IMR-90 (cell line): Measurements from ENCODE around the gene C14orf93. TPM values are rescaled to one million over a fixed set of nuclear protein-coding genes. Genes with fewer than 3 reads are reported as not detected.

Experiments
- ATAC-seq: fragments of 200-7000 bp; cut with Tn5 transposase; 2 replicates; pipeline ENCODE4 v1.9.1; 2020; ENCODE audit warnings: low read depth, mild to moderate bottlenecking, moderate library complexity
- BruUV-seq: library from RNA; stranded (reverse); fragments of 400-500 nt; replicated peaks from 2 replicates; lab custom pipeline; 2021; lab: Mats Ljungman, UMichigan
- CTCF ChIA-PET: fragments of 300-600 bp; formaldehyde crosslinking; extraction: SDS; loops from one replicate; lab custom pipeline; 2021; ENCODE audit warnings: antibody characterized with exemption; lab: Yijun Ruan, JAX
- POLR2A ChIA-PET: fragments of 300-600 bp; sonication (Branson Sonifier 250); formaldehyde crosslinking; loops from one replicate; lab custom pipeline; 2022; ENCODE audit warnings: antibody characterized with exemption; ENCODE audit not compliant: unreplicated experiment; lab: Charles Lee
- DNase-seq: peaks from one replicate; pipeline ENCODE4 v3.0.0; 2013
- H2AFZ ChIP-seq: replicated peaks from 2 replicates; pipeline ENCODE3; 2013; ENCODE audit warnings: low read length, mild to moderate bottlenecking; ENCODE audit not compliant: poor library complexity
- H2AK5ac ChIP-seq: 2 replicates; pipeline ENCODE4 v1.6.1; 2013; ENCODE audit warnings: low read depth, low read length, inconsistent platforms
- H2AK9ac ChIP-seq: replicated peaks from 2 replicates; pipeline ENCODE3; 2013; ENCODE audit warnings: mild to moderate bottlenecking, low read depth, low read length, moderate library complexity; ENCODE audit not compliant: poor library complexity
- H2BK120ac ChIP-seq: 2 replicates; pipeline ENCODE4 v1.6.1; 2013; ENCODE audit warnings: low read depth, low read length, inconsistent platforms
- H2BK15ac ChIP-seq: 3 replicates; pipeline ENCODE4 v1.6.1; 2013; ENCODE audit warnings: low read depth, low read length, inconsistent platforms
- H2BK20ac ChIP-seq: 2 replicates; pipeline ENCODE4 v1.6.1; 2013; ENCODE audit warnings: low read depth, mild to moderate bottlenecking, inconsistent platforms, low read length, moderate library complexity
- H2BK5ac ChIP-seq: 2 replicates; pipeline ENCODE4 v1.6.1; 2013; ENCODE audit warnings: mild to moderate bottlenecking, low read depth, low read length, inconsistent platforms; ENCODE audit not compliant: poor library complexity, severe bottlenecking
- H3K14ac ChIP-seq: replicated peaks from 2 replicates; pipeline ENCODE4 v1.6.1; 2013; ENCODE audit warnings: low read depth, low read length, inconsistent platforms
- H3K18ac ChIP-seq: 2 replicates; pipeline ENCODE4 v1.6.1; 2013; ENCODE audit warnings: low read depth, low read length, control low read depth
- H3K23ac ChIP-seq: 2 replicates; pipeline ENCODE4 v1.6.1; 2013; ENCODE audit warnings: low read depth, low read length, inconsistent platforms
- H3K27ac ChIP-seq: 2 replicates; pipeline ENCODE4 v1.5.1; 2013; ENCODE audit warnings: mild to moderate bottlenecking, control low read depth, low read length; ENCODE audit not compliant: insufficient read depth
- H3K27me3 ChIP-seq: 2 replicates; pipeline ENCODE4 v1.6.1; 2013; ENCODE audit warnings: low read length; ENCODE audit not compliant: control insufficient read depth, insufficient read depth
- H3K36me3 ChIP-seq: 2 replicates; pipeline ENCODE4 v1.6.1; 2013; ENCODE audit warnings: low read length, mixed read lengths; ENCODE audit not compliant: control insufficient read depth, insufficient read depth
- H3K4ac ChIP-seq: 2 replicates; pipeline ENCODE4 v1.6.1; 2013; ENCODE audit warnings: low read depth, low read length, inconsistent platforms
- H3K4me1 ChIP-seq: 2 replicates; pipeline ENCODE4 v1.6.1; 2013; ENCODE audit warnings: low read length, mixed read lengths; ENCODE audit not compliant: control insufficient read depth, insufficient read depth
- H3K4me2 ChIP-seq: 2 replicates; pipeline ENCODE4 v1.6.1; 2013; ENCODE audit warnings: low read depth, mild to moderate bottlenecking, control low read depth, low read length, moderate library complexity
- H3K4me3 ChIP-seq: 2 replicates; pipeline ENCODE4 v1.5.1; 2013; ENCODE audit warnings: low read depth, mild to moderate bottlenecking, control low read depth, low read length, moderate library complexity; ENCODE audit not compliant: insufficient read depth
- H3K56ac ChIP-seq: 2 replicates; pipeline ENCODE4 v1.6.1; 2013; ENCODE audit warnings: low read length, inconsistent platforms; ENCODE audit not compliant: insufficient read depth; ENCODE audit errors: extremely low read depth
- H3K79me1 ChIP-seq, 2 experiments: 2 replicates each; pipeline ENCODE4 v1.6.1; 2013; ENCODE audit warnings: low read length in 2 of 2, inconsistent platforms in 1 of 2, low read depth in 1 of 2
- H3K9ac ChIP-seq: 2 replicates; pipeline ENCODE4 v1.6.1; 2013; ENCODE audit warnings: low read depth, low read length, control low read depth
- H3K9me1 ChIP-seq: 2 replicates; pipeline ENCODE4 v1.6.1; 2013; ENCODE audit warnings: low read length, inconsistent platforms; ENCODE audit not compliant: insufficient read depth
- H3K9me3 ChIP-seq: 2 replicates; pipeline ENCODE4 v1.6.1; 2013; ENCODE audit warnings: low read length; ENCODE audit not compliant: control insufficient read depth, insufficient read depth
- H4K20me1 ChIP-seq: 2 replicates; pipeline ENCODE4 v1.6.1; 2013; ENCODE audit warnings: low read length, inconsistent platforms; ENCODE audit not compliant: insufficient read depth
- H4K5ac ChIP-seq: 2 replicates; pipeline ENCODE4 v1.6.1; 2013; ENCODE audit warnings: mild to moderate bottlenecking, low read depth, low read length, control low read depth
- H4K8ac ChIP-seq, 2 experiments: 2 replicates each; pipeline ENCODE4 v1.6.1; 2013; ENCODE audit warnings: low read depth in 2 of 2, low read length in 2 of 2, control low read depth in 1 of 2, inconsistent platforms in 1 of 2
- H4K91ac ChIP-seq: 2 replicates; pipeline ENCODE4 v1.6.1; 2013; ENCODE audit warnings: low read depth, low read length, inconsistent platforms; ENCODE audit not compliant: insufficient read depth
- BHLHE40 ChIP-seq: fragments of 150-350 bp; IDR thresholded peaks from 2 replicates; pipeline ENCODE4 v1.6.1; 2016; ENCODE audit warnings: mild to moderate bottlenecking, low read depth, low read length
- CEBPB ChIP-seq: IDR thresholded peaks from 2 replicates; pipeline ENCODE4 v1.6.1; 2012; ENCODE audit warnings: low read depth, low read length, improper control_type of control experiment
- WGBS, 2 experiments: methylation state at CpG; one replicate each; pipeline versions ENCODE4 v1.1.5 to v1.1.7; 2013; ENCODE audit warnings: missing lambda C conversion rate in 2 of 2; ENCODE audit not compliant: insufficient read length in 1 of 2; ENCODE audit errors: extremely low coverage in 2 of 2; 5-methylcytosine and 5-hydroxymethylcytosine counted together
- dilution Hi-C: fragments of 300-500 bp; cut with HindIII; formaldehyde crosslinking; loops from one replicate; pipeline ENCODE4 v1.14.3; 2018; ENCODE audit warnings: low sequenced_read_pairs; ENCODE audit not compliant: unreplicated experiment
- in situ Hi-C: fragments of 300-500 bp; cut with MboI; formaldehyde crosslinking; loops from 3 replicates; pipeline ENCODE4 v1.14.3; 2019; ENCODE audit warnings: low sequenced_read_pairs, inconsistent platforms, mixed read lengths
- intact Hi-C: fragments of 100-400 bp; cut with micrococcal nuclease; formaldehyde crosslinking; loops from 2 replicates; pipeline ENCODE4 v1.10.0; 2022
- polyA plus RNA-seq, 3 experiments: library from polyadenylated mRNA; depleted of rRNA; stranded (reverse); fragments of >200 nt; gene quantifications; 2 replicates each; pipeline ENCODE4 v1.2.3, GENCODE V29; 2012; ENCODE audit warnings: low replicate concordance in 1 of 3
- total RNA-seq: library from RNA; depleted of rRNA; stranded (reverse); fragments of >200 nt; gene quantifications from 2 replicates; pipeline ENCODE4 v1.2.3, GENCODE V29; 2012

C14orf93 gene
- total and polyA plus RNA-seq, 2 of the 4 experiments (the other 2 are of a cell fraction): 5.4 to 5.7 TPM

DNA sequence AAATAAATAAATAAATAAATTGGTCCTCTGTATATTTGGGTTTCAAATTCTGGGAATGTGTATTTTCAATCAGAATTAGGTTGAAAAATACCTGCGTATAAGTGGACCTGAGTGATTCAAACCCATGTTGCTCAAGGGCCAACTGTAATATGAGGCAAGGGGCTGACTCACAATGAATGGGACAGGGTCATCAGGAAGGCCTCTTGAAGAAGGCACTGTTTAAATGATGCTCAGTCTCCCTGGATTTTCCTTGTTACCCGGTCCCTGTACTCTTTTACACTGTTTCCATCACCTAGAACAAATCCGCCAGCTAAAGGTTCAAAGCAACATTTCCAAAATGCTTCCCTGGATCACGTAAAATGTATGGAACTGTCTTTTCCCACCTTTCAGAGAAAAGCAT, 21.0 kb upstream of the C14orf93 start:
- Histone ChIP-seq H3K14ac (no peak overlapping the region), H3K36me3 (peaks cover 18% of the 10 kb centered on the region), H3K27me3 (no peaks in the 10 kb centered on the region), H4K5ac (no peak overlapping the region), H3K4ac (no peak overlapping the region), H3K4me1 (peaks cover 8% of the 10 kb centered on the region), H3K79me1 (peaks cover 29 to 45% of the 10 kb centered on the region in 2 experiments), H3K4me3 (no peak overlapping the region), H2AK5ac (no peak overlapping the region), H2BK20ac (no peak overlapping the region), H4K20me1 (peaks cover 8% of the 10 kb centered on the region), H3K23ac (no peak overlapping the region), H2BK120ac (no peak overlapping the region), H3K27ac (no peak overlapping the region), H2BK15ac (no peak overlapping the region), H2BK5ac (no peak overlapping the region), H2AFZ (no peak overlapping the region), H4K8ac (no peak overlapping the region), H3K9ac (no peak overlapping the region), H3K9me3 (no peaks in the 10 kb centered on the region), H4K91ac (no peak overlapping the region), H2AK9ac (no peak overlapping the region), H3K18ac (no peak overlapping the region), H3K4me2 (no peak overlapping the region), H3K56ac (no peak overlapping the region), H3K9me1 (peaks cover 6% of the 10 kb centered on the region; the same call in 1 of the 2 replicates)
- in situ Hi-C loops: no loop called here
- 100% methylated on average over 3 of the region's 4 CpGs; no CpG with 5 or more reads in 1 of the 2 experiments for WGBS, 2 experiments
- dilution Hi-C loops: no loop called here
- ChIA-PET CTCF (no interaction called here), POLR2A (no interaction called here)
- no TSS peak for BruUV-seq
- intact Hi-C loops: no loop called here
- DNase-seq (peak; percentile 40), ATAC-seq (no peak)
- TF ChIP-seq CEBPB: peak; percentile 66
- no peak for TF ChIP-seq BHLHE40
